ENCODE results near the gene ARHGEF17. TPM values are rescaled to one million over a fixed set of nuclear protein-coding genes. Genes with fewer than 3 reads are reported as not detected.

The ARHGEF17 gene
- polyA plus RNA-seq, 1 donor (not counting 4 experiments of a cell fraction or from before 2014, with no cell fraction given) = 5.1 TPM

DNA sequence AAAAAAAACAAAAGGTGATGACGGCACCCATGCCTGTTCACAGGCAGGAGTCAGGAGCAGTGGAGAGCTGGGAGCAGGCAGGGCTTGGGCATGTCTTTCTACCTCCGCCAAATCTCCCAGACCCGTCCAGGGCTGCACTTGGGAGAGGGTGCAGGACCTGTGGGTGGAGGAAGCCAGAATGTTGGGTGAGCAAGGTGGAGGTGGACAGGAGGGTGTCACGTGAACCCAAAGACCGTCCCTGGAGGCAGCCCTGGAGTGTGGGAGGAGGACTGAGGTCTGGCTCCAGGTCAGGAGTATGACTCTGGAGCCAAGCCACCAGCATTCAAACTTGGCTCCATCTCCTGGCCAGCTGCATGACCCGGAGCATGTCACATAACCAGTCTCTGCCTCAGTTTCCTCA, 41.6 kb downstream of the ARHGEF17 start:
- peaks cover 2% of the 10 kb centered on the region for H4K20me1 ChIP-seq (ENCODE audit: control insufficient read depth, extremely low read depth, insufficient read depth, low read length)
- no peaks in the 10 kb centered on the region for H3K27me3 ChIP-seq (ENCODE audit: control insufficient read depth, extremely low read depth, insufficient read depth, low read length)

DNA sequence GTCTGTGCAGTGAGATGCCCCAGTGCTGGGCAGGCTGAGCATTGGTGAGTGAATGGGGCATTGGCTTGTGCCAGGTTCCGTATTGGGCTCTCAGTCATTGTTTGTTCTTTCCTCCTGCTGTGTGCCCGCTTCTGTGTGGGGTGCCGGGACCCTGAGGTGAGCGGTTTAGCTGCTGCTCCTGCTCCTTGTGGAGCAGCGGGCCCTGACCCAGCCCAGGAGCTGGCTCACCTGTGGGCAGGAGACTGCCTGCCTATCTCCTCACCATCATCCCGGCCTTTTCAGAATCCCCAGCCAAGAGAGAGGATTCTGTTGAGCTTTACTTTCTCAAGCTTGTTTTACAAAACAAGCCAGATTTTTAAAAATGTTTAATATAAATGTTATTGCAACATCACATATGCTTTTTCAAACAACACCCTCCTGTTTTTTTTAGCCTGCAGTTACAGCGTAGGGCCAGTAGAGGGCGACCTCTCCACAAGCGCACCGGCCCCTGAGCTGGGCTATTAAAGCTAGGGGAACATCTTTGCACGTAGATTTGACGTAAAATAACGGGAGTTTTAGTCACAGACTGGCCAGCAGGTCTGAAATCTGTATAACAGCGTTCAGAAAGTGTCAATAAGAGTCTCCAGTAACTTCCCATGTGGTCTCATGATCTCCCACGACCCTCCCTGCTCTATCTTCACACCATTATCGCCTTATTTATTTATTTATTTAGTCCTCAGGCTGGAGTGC, 43.0 kb downstream of the ARHGEF17 start:
- H3K9ac ChIP-seq (ENCODE audit: control insufficient read depth, extremely low read depth, insufficient read depth, low read length) = no peak overlapping the region
- FAIRE-seq (peak; percentile 69), DNase-seq (ENCODE audit: low read depth, low spot score) (peak; percentile 28)
- no peak overlapping the region for H3K4me2 ChIP-seq (ENCODE audit: control insufficient read depth, extremely low read depth, insufficient read depth, low read depth, low read length)
- no peak overlapping the region for H2AFZ ChIP-seq (ENCODE audit: control insufficient read depth, low read length)
- H3K9me1 ChIP-seq (ENCODE audit: control insufficient read depth, extremely low read depth, insufficient read depth, low read length) = no peaks in the 10 kb centered on the region
- peaks cover 4% of the 10 kb centered on the region for H3K4me1 ChIP-seq (ENCODE audit: control insufficient read depth, extremely low read depth, insufficient read depth, low read length)
- TF ChIP-seq, protein P1, sequence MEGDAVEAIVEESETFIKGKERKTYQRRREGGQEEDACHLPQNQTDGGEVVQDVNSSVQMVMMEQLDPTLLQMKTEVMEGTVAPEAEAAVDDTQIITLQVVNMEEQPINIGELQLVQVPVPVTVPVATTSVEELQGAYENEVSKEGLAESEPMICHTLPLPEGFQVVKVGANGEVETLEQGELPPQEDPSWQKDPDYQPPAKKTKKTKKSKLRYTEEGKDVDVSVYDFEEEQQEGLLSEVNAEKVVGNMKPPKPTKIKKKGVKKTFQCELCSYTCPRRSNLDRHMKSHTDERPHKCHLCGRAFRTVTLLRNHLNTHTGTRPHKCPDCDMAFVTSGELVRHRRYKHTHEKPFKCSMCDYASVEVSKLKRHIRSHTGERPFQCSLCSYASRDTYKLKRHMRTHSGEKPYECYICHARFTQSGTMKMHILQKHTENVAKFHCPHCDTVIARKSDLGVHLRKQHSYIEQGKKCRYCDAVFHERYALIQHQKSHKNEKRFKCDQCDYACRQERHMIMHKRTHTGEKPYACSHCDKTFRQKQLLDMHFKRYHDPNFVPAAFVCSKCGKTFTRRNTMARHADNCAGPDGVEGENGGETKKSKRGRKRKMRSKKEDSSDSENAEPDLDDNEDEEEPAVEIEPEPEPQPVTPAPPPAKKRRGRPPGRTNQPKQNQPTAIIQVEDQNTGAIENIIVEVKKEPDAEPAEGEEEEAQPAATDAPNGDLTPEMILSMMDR (optimal IDR thresholded peaks at IDR 0.05 in 1 of 3, IDR thresholded peaks at IDR 0.05 in 1 of 3, conservative IDR thresholded peaks at IDR 0.05 in 1 of 3; ENCODE audit: extremely low read depth in 1 of 3, insufficient read depth in 2 of 3, low read length in 3 of 3) = peak; percentile 85 to 96 (median 95)
- no peak for TF ChIP-seq EZH2 (IDR thresholded peaks at IDR 0.05; ENCODE audit: low read length)
- H3K4me3 ChIP-seq (ENCODE audit: control insufficient read depth in 2 of 3, extremely low read depth in 1 of 3, insufficient read depth in 2 of 3, low read depth in 1 of 3, low read length in 3 of 3) = no peak overlapping the region
- H3K79me2 ChIP-seq (ENCODE audit: control insufficient read depth, insufficient read depth, low read length) = no peaks in the 10 kb centered on the region
- H4K20me1 ChIP-seq (ENCODE audit: control insufficient read depth, extremely low read depth, insufficient read depth, low read length) = peaks cover 2% of the 10 kb centered on the region
- no peaks in the 10 kb centered on the region for H3K27me3 ChIP-seq (ENCODE audit: control insufficient read depth, extremely low read depth, insufficient read depth, low read length)
- H3K9me3 ChIP-seq (ENCODE audit: control insufficient read depth, low read depth, low read length) = no peaks in the 10 kb centered on the region
- dilution Hi-C loops (cut with MboI; ENCODE audit: extremely low pct_ligation_motif_present, low sequenced_read_pairs) = no loop called here
- no peak overlapping the region for H3K27ac ChIP-seq (ENCODE audit: control insufficient read depth, insufficient read depth, low read length)
- peaks cover 0 to 1% of the 10 kb centered on the region in 2 experiments for H3K36me3 ChIP-seq (ENCODE audit: control insufficient read depth in 2 of 2, extremely low read depth in 1 of 2, insufficient read depth in 2 of 2, low read length in 2 of 2)

More for the DNA sequence above, 41.6 kb downstream of the ARHGEF17 start:
- Histone ChIP-seq H2AFZ (ENCODE audit: control insufficient read depth, low read length) (no peak overlapping the region), H3K27ac (ENCODE audit: control insufficient read depth, insufficient read depth, low read length) (no peak overlapping the region), H3K79me2 (ENCODE audit: control insufficient read depth, insufficient read depth, low read length) (no peaks in the 10 kb centered on the region), H3K4me3 (ENCODE audit: control insufficient read depth in 2 of 3, extremely low read depth in 1 of 3, insufficient read depth in 2 of 3, low read depth in 1 of 3, low read length in 3 of 3) (no peak overlapping the region), H3K36me3 (ENCODE audit: control insufficient read depth in 2 of 2, extremely low read depth in 1 of 2, insufficient read depth in 2 of 2, low read length in 2 of 2) (peaks cover 0 to 1% of the 10 kb centered on the region in 2 experiments), H3K9me3 (ENCODE audit: control insufficient read depth, low read depth, low read length) (no peaks in the 10 kb centered on the region), H3K4me2 (ENCODE audit: control insufficient read depth, extremely low read depth, insufficient read depth, low read depth, low read length) (no peak overlapping the region), H3K4me1 (ENCODE audit: control insufficient read depth, extremely low read depth, insufficient read depth, low read length) (peaks cover 4% of the 10 kb centered on the region), H3K9me1 (ENCODE audit: control insufficient read depth, extremely low read depth, insufficient read depth, low read length) (no peaks in the 10 kb centered on the region), H3K9ac (ENCODE audit: control insufficient read depth, extremely low read depth, insufficient read depth, low read length) (no peak overlapping the region)
- dilution Hi-C loops (cut with MboI; ENCODE audit: extremely low pct_ligation_motif_present, low sequenced_read_pairs) = no loop called here
- FAIRE-seq = no peak
- TF ChIP-seq, protein P1 (optimal IDR thresholded peaks at IDR 0.05 in 1 of 3, IDR thresholded peaks at IDR 0.05 in 1 of 3, conservative IDR thresholded peaks at IDR 0.05 in 1 of 3; ENCODE audit: extremely low read depth in 1 of 3, insufficient read depth in 2 of 3, low read length in 3 of 3) = no peak
- no peak for TF ChIP-seq EZH2 (IDR thresholded peaks at IDR 0.05; ENCODE audit: low read length)
- DNase-seq (ENCODE audit: low read depth, low spot score) = no peak

Measured in keratinocyte (primary cell).